ENCODE measurements around the gene SPACA7. TPM values are rescaled to one million over a fixed set of nuclear protein-coding genes. Genes with fewer than 3 reads are reported as not detected.

The SPACA7 gene
- not detected in 2 replicates for polyA plus RNA-seq (2013)

- no peak within 1 kb of the TSS for H3K4me3 ChIP-seq (ENCODE audit: low read depth, low read length)
- H4K8ac ChIP-seq (ENCODE audit: low read depth, low read length), result no peak within 1 kb of the TSS
These were observed at the start of gene SPACA7 for GRCh38 chr13:112376050-112376681. Gene SPACA7, plus strand, starts transcription at chr13:112376355. Its CDS starts 31 bp downstream, at chr13:112376386.

GRCh38 chr13:112326821-112327370 is 49.3 kb upstream of the SPACA7 start:
- peaks cover 1% of the 10 kb centered on the region for H3K9me3 ChIP-seq (ENCODE audit: insufficient read depth, low read depth, low read length)
- no peaks in the 10 kb centered on the region for H3K79me1 ChIP-seq (ENCODE audit: low read length)
- no peak overlapping the region for H4K12ac ChIP-seq (ENCODE audit: low read depth, low read length)
- no peak overlapping the region for H3K4me3 ChIP-seq (ENCODE audit: low read depth, low read length)
- no peak overlapping the region for H2AFZ ChIP-seq (ENCODE audit: insufficient read depth, low read length, poor library complexity)
- H3K27ac ChIP-seq (ENCODE audit: low read depth, low read length), result no peak overlapping the region
- no CpG with 5 or more reads among the region's 17 CpGs for WGBS (ENCODE audit: extremely low coverage, insufficient coverage, insufficient read length)
- H3K4ac ChIP-seq (ENCODE audit: low read depth, low read length), result no peak overlapping the region
- no peak overlapping the region for H2BK5ac ChIP-seq (ENCODE audit: low read depth, low read length, poor library complexity)
- no peak overlapping the region for H3K18ac ChIP-seq (ENCODE audit: low read length)
- H3K27me3 ChIP-seq (ENCODE audit: insufficient read depth, low read length), result peaks cover 10% of the 10 kb centered on the region
- H4K91ac ChIP-seq (ENCODE audit: low read depth, low read length), result no peak overlapping the region
- no peak overlapping the region for H3K23ac ChIP-seq (ENCODE audit: low read length)
- H3K14ac ChIP-seq (ENCODE audit: low read length), result no peak overlapping the region
- peaks cover 0 to 2% of the 10 kb centered on the region in 2 experiments for H3K4me1 ChIP-seq (ENCODE audit: control insufficient read depth in 1 of 2, insufficient read depth in 2 of 2, low read length in 2 of 2)
- no peak overlapping the region for H2BK12ac ChIP-seq (ENCODE audit: low read length)
- no peak overlapping the region for H3K4me2 ChIP-seq (ENCODE audit: low read length)
- H3K36me3 ChIP-seq (ENCODE audit: control insufficient read depth in 1 of 2, insufficient read depth in 2 of 2, low read length in 2 of 2), result no peaks in the 10 kb centered on the region
- no peak overlapping the region for H2AK5ac ChIP-seq (ENCODE audit: low read length)
- DNase-seq, result no peak
- no peak overlapping the region for H4K8ac ChIP-seq (ENCODE audit: low read depth, low read length)
- no peak overlapping the region for H2BK120ac ChIP-seq (ENCODE audit: insufficient read depth, low read length, poor library complexity)
- H3K9ac ChIP-seq (ENCODE audit: low read length), result no peak overlapping the region
- H3K79me2 ChIP-seq (ENCODE audit: control insufficient read depth, insufficient read depth, low read length, poor library complexity), result no peaks in the 10 kb centered on the region

More at GRCh38 chr13:112376050-112376681, at the start of gene SPACA7:
- no peak within 1 kb of the TSS for H3K18ac ChIP-seq (ENCODE audit: low read length)
- no peaks in the 10 kb centered on the region for H3K79me2 ChIP-seq (ENCODE audit: control insufficient read depth, insufficient read depth, low read length, poor library complexity)
- no CpG with 5 or more reads among the region's 8 CpGs for WGBS (ENCODE audit: extremely low coverage, insufficient coverage, insufficient read length)
- no peak within 1 kb of the TSS for H3K4ac ChIP-seq (ENCODE audit: low read depth, low read length)
- no peaks in the 10 kb centered on the region for H3K79me1 ChIP-seq (ENCODE audit: low read length)
- no peak within 1 kb of the TSS for H2BK5ac ChIP-seq (ENCODE audit: low read depth, low read length, poor library complexity)
- no peaks in the 10 kb centered on the region for H3K4me1 ChIP-seq (ENCODE audit: control insufficient read depth in 1 of 2, insufficient read depth in 2 of 2, low read length in 2 of 2)
- H3K27me3 ChIP-seq (ENCODE audit: insufficient read depth, low read length), result no peaks in the 10 kb centered on the region
- H3K4me2 ChIP-seq (ENCODE audit: low read length), result no peak within 1 kb of the TSS
- H3K9me3 ChIP-seq (ENCODE audit: insufficient read depth, low read depth, low read length), result peaks cover 7% of the 10 kb centered on the region
- no peak within 1 kb of the TSS for H4K91ac ChIP-seq (ENCODE audit: low read depth, low read length)
- no peak within 1 kb of the TSS for H2BK120ac ChIP-seq (ENCODE audit: insufficient read depth, low read length, poor library complexity)
- no peak within 1 kb of the TSS for H2AFZ ChIP-seq (ENCODE audit: insufficient read depth, low read length, poor library complexity)
- H3K36me3 ChIP-seq (ENCODE audit: control insufficient read depth in 1 of 2, insufficient read depth in 2 of 2, low read length in 2 of 2), result no peaks in the 10 kb centered on the region
- H3K27ac ChIP-seq (ENCODE audit: low read depth, low read length), result no peak within 1 kb of the TSS
- H3K23ac ChIP-seq (ENCODE audit: low read length), result no peak within 1 kb of the TSS
- no peak within 1 kb of the TSS for H3K9ac ChIP-seq (ENCODE audit: low read length)
- no peak within 1 kb of the TSS for H4K12ac ChIP-seq (ENCODE audit: low read depth, low read length)
- no peak for DNase-seq
- no peak within 1 kb of the TSS for H2AK5ac ChIP-seq (ENCODE audit: low read length)
- no peak within 1 kb of the TSS for H3K14ac ChIP-seq (ENCODE audit: low read length)
- no peak within 1 kb of the TSS for H2BK12ac ChIP-seq (ENCODE audit: low read length)

- H3K23ac ChIP-seq (ENCODE audit: low read length), result no peak overlapping the region
- H3K27ac ChIP-seq (ENCODE audit: low read depth, low read length), result no peak overlapping the region
- H3K4me2 ChIP-seq (ENCODE audit: low read length), result no peak overlapping the region
- no peaks in the 10 kb centered on the region for H3K36me3 ChIP-seq (ENCODE audit: control insufficient read depth in 1 of 2, insufficient read depth in 2 of 2, low read length in 2 of 2)
- H3K14ac ChIP-seq (ENCODE audit: low read length), result no peak overlapping the region
- no CpG with 5 or more reads among the region's 7 CpGs for WGBS (ENCODE audit: extremely low coverage, insufficient coverage, insufficient read length)
- H3K4ac ChIP-seq (ENCODE audit: low read depth, low read length), result no peak overlapping the region
- H4K91ac ChIP-seq (ENCODE audit: low read depth, low read length), result no peak overlapping the region
- no peak overlapping the region for H2BK120ac ChIP-seq (ENCODE audit: insufficient read depth, low read length, poor library complexity)
- no peak overlapping the region for H3K9ac ChIP-seq (ENCODE audit: low read length)
- H3K18ac ChIP-seq (ENCODE audit: low read length), result no peak overlapping the region
- no peak for DNase-seq
- H3K79me1 ChIP-seq (ENCODE audit: low read length), result no peaks in the 10 kb centered on the region
- H3K9me3 ChIP-seq (ENCODE audit: insufficient read depth, low read depth, low read length), result peaks cover 1% of the 10 kb centered on the region
- no peak overlapping the region for H4K12ac ChIP-seq (ENCODE audit: low read depth, low read length)
- no peak overlapping the region for H2AFZ ChIP-seq (ENCODE audit: insufficient read depth, low read length, poor library complexity)
- no peak overlapping the region for H3K4me3 ChIP-seq (ENCODE audit: low read depth, low read length)
- H2BK12ac ChIP-seq (ENCODE audit: low read length), result no peak overlapping the region
- H2BK5ac ChIP-seq (ENCODE audit: low read depth, low read length, poor library complexity), result no peak overlapping the region
- H4K8ac ChIP-seq (ENCODE audit: low read depth, low read length), result no peak overlapping the region
- H2AK5ac ChIP-seq (ENCODE audit: low read length), result no peak overlapping the region
- no peaks in the 10 kb centered on the region for H3K79me2 ChIP-seq (ENCODE audit: control insufficient read depth, insufficient read depth, low read length, poor library complexity)
- H3K4me1 ChIP-seq (ENCODE audit: control insufficient read depth in 1 of 2, insufficient read depth in 2 of 2, low read length in 2 of 2), result peaks cover 0 to 2% of the 10 kb centered on the region in 2 experiments
- peaks cover 14% of the 10 kb centered on the region for H3K27me3 ChIP-seq (ENCODE audit: insufficient read depth, low read length)
These were observed 47.2 kb upstream of the SPACA7 start for GRCh38 chr13:112328936-112329335.

- Histone ChIP-seq H2BK12ac (ENCODE audit: low read length) (no peak overlapping the region), H3K18ac (ENCODE audit: low read length) (no peak overlapping the region), H3K14ac (ENCODE audit: low read length) (no peak overlapping the region), H3K23ac (ENCODE audit: low read length) (no peak overlapping the region), H3K79me2 (ENCODE audit: control insufficient read depth, insufficient read depth, low read length, poor library complexity) (no peaks in the 10 kb centered on the region), H3K4me1 (ENCODE audit: control insufficient read depth in 1 of 2, insufficient read depth in 2 of 2, low read length in 2 of 2) (peaks cover 0 to 2% of the 10 kb centered on the region in 2 experiments), H3K4me2 (ENCODE audit: low read length) (no peak overlapping the region), H2AK5ac (ENCODE audit: low read length) (no peak overlapping the region), H4K91ac (ENCODE audit: low read depth, low read length) (no peak overlapping the region), H3K9me3 (ENCODE audit: insufficient read depth, low read depth, low read length) (peaks cover 1% of the 10 kb centered on the region), H3K4ac (ENCODE audit: low read depth, low read length) (no peak overlapping the region), H2AFZ (ENCODE audit: insufficient read depth, low read length, poor library complexity) (no peak overlapping the region), H2BK5ac (ENCODE audit: low read depth, low read length, poor library complexity) (no peak overlapping the region), H2BK120ac (ENCODE audit: insufficient read depth, low read length, poor library complexity) (no peak overlapping the region), H3K9ac (ENCODE audit: low read length) (no peak overlapping the region), H3K79me1 (ENCODE audit: low read length) (no peaks in the 10 kb centered on the region), H4K12ac (ENCODE audit: low read depth, low read length) (no peak overlapping the region), H3K27me3 (ENCODE audit: insufficient read depth, low read length) (peaks cover 14% of the 10 kb centered on the region), H3K27ac (ENCODE audit: low read depth, low read length) (no peak overlapping the region), H4K8ac (ENCODE audit: low read depth, low read length) (no peak overlapping the region), H3K36me3 (ENCODE audit: control insufficient read depth in 1 of 2, insufficient read depth in 2 of 2, low read length in 2 of 2) (no peaks in the 10 kb centered on the region), H3K4me3 (ENCODE audit: low read depth, low read length) (no peak overlapping the region)
- no CpG with 5 or more reads among the region's 6 CpGs for WGBS (ENCODE audit: extremely low coverage, insufficient coverage, insufficient read length)
- no peak for DNase-seq
These were observed 46.8 kb upstream of the SPACA7 start for GRCh38 chr13:112329376-112329775.

All from trophoblast cell (in vitro differentiated cells and primary cell).